ENCODE data around the gene KMT2A.

- no peak for TF ChIP-seq CTCF (IDR thresholded peaks at IDR 0.05; ENCODE audit: extremely low read depth in 1 of 2, insufficient read depth in 1 of 2, low read depth in 1 of 2, low read length in 2 of 2)
- TF ChIP-seq POLR2A (IDR thresholded peaks at IDR 0.05; ENCODE audit: low read depth, low read length), result no peak
- no peak for TF ChIP-seq EZH2 (IDR thresholded peaks at IDR 0.05; ENCODE audit: borderline replicate concordance, low read depth, low read length, severe bottlenecking)
- TF ChIP-seq MYC (IDR thresholded peaks at IDR 0.05; ENCODE audit: low read depth, low read length), result no peak
- TF ChIP-seq MAX (IDR thresholded peaks at IDR 0.05; ENCODE audit: insufficient read depth, insufficient read length), result no peak
- TF ChIP-seq JUN (IDR thresholded peaks at IDR 0.05; ENCODE audit: borderline replicate concordance, insufficient read depth, insufficient read length, low read depth), result no peak
- TF ChIP-seq POLR2AphosphoS5 (IDR thresholded peaks at IDR 0.05; ENCODE audit: insufficient read depth, low read depth, low read length), result no peak
- TF ChIP-seq GATA2 (IDR thresholded peaks at IDR 0.05; ENCODE audit: insufficient read depth, insufficient read length, low read depth, low read length), result no peak
Observed at GRCh38 chr11:118415062-118415738, 21.1 kb upstream of the KMT2A start.
